ENCODE data around the gene LEF1. TPM values are rescaled to one million over a fixed set of nuclear protein-coding genes. Genes with fewer than 3 reads are reported as not detected.

LEF1 gene
- total RNA-seq, 1 donor from 2014 or later, result 4.3 TPM

- DNase-seq, result no peak
- TF ChIP-seq, protein P1, sequence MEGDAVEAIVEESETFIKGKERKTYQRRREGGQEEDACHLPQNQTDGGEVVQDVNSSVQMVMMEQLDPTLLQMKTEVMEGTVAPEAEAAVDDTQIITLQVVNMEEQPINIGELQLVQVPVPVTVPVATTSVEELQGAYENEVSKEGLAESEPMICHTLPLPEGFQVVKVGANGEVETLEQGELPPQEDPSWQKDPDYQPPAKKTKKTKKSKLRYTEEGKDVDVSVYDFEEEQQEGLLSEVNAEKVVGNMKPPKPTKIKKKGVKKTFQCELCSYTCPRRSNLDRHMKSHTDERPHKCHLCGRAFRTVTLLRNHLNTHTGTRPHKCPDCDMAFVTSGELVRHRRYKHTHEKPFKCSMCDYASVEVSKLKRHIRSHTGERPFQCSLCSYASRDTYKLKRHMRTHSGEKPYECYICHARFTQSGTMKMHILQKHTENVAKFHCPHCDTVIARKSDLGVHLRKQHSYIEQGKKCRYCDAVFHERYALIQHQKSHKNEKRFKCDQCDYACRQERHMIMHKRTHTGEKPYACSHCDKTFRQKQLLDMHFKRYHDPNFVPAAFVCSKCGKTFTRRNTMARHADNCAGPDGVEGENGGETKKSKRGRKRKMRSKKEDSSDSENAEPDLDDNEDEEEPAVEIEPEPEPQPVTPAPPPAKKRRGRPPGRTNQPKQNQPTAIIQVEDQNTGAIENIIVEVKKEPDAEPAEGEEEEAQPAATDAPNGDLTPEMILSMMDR (IDR thresholded peaks at IDR 0.05), result no peak
- no peaks in the 10 kb centered on the region for H3K4me1 ChIP-seq
- intact Hi-C loops (cut with DNase I), result no loop called here
- H3K36me3 ChIP-seq, result no peaks in the 10 kb centered on the region
- no peak overlapping the region for H3K27ac ChIP-seq
- no peak overlapping the region for H3K4me3 ChIP-seq
- no peaks in the 10 kb centered on the region for H3K27me3 ChIP-seq (ENCODE audit: low read depth)
- no peak for ATAC-seq
- no peaks in the 10 kb centered on the region for H3K9me3 ChIP-seq
Observed at GRCh38 chr4:108210989-108211835, 42.5 kb upstream of the LEF1 start.

DNA sequence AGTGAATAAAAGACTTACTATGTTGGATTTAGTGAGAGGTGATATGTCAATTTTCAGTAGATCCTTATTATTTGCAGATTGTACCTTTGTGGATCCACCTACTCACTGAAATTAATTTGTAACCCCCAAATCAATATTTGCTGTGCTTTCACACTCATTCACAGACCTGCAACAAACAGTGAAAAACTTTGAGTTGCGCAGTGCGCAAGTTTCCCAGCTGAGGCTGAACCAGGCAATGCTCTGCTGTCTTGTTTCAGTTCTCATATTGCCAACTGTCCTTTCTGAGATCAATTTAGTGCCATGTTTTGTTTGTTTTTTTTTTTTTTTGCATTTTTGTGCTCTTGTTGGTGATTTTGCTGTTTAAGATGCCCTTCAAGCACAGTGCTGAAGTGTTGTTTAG, 40.8 kb upstream of the LEF1 start:
- H3K4me3 ChIP-seq, result no peak overlapping the region
- H3K27me3 ChIP-seq (ENCODE audit: low read depth), result no peaks in the 10 kb centered on the region
- DNase-seq, result no peak
- H3K9me3 ChIP-seq, result no peaks in the 10 kb centered on the region
- H3K36me3 ChIP-seq, result no peaks in the 10 kb centered on the region
- ATAC-seq, result no peak
- TF ChIP-seq, protein P1 (IDR thresholded peaks at IDR 0.05), result no peak
- intact Hi-C loops (cut with DNase I), result no loop called here
- no peak overlapping the region for H3K27ac ChIP-seq
- no peaks in the 10 kb centered on the region for H3K4me1 ChIP-seq

GRCh38 chr4:108205859-108206258, 37.1 kb upstream of the LEF1 start:
- Histone ChIP-seq H3K36me3 (no peaks in the 10 kb centered on the region), H3K27ac (no peak overlapping the region), H3K27me3 (ENCODE audit: low read depth) (no peaks in the 10 kb centered on the region), H3K4me1 (no peaks in the 10 kb centered on the region), H3K4me3 (no peak overlapping the region), H3K9me3 (no peaks in the 10 kb centered on the region)
- DNase-seq (no peak), ATAC-seq (no peak)
- intact Hi-C loops (cut with DNase I), result no loop called here
- TF ChIP-seq, protein P1 (IDR thresholded peaks at IDR 0.05), result no peak

GRCh38 chr4:108204518-108204917, 35.8 kb upstream of the LEF1 start:
- H3K36me3 ChIP-seq, result no peaks in the 10 kb centered on the region
- H3K4me1 ChIP-seq, result no peaks in the 10 kb centered on the region
- TF ChIP-seq, protein P1 (IDR thresholded peaks at IDR 0.05), result no peak
- no peak for DNase-seq
- H3K27ac ChIP-seq, result no peak overlapping the region
- ATAC-seq, result no peak
- intact Hi-C loops (cut with DNase I), result no loop called here
- no peaks in the 10 kb centered on the region for H3K27me3 ChIP-seq (ENCODE audit: low read depth)
- no peaks in the 10 kb centered on the region for H3K9me3 ChIP-seq
- no peak overlapping the region for H3K4me3 ChIP-seq

DNA sequence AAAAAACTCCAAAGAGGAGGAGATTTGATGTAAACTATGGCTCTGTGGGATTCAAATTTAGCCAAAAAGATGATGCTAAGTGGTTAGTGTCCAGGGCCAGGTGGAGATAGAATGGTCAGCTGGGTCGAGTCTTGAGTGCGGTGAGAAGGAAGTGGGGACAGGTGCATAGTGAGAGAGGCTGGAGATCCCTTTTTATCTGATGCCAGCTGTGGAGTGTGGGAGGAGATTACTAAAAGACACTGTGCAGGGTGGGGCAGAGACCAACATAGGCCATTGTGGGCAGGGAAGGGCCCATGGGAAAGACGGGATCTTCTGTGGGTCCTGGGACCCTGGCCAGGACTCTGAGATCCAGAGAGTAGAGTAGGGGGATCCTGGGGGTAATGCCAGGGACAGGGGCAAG, 34.6 kb upstream of the LEF1 start:
- TF ChIP-seq, protein P1 (IDR thresholded peaks at IDR 0.05), result no peak
- no peaks in the 10 kb centered on the region for H3K36me3 ChIP-seq
- intact Hi-C loops (cut with DNase I), result no loop called here
- no peak overlapping the region for H3K27ac ChIP-seq
- ATAC-seq (no peak), DNase-seq (no peak)
- H3K9me3 ChIP-seq, result no peaks in the 10 kb centered on the region
- no peaks in the 10 kb centered on the region for H3K27me3 ChIP-seq (ENCODE audit: low read depth)
- no peak overlapping the region for H3K4me3 ChIP-seq
- H3K4me1 ChIP-seq, result no peaks in the 10 kb centered on the region
